Smooth muscle cell (in vitro differentiated cells): Measurements from ENCODE around the gene SLC44A4. TPM values are rescaled to one million over a fixed set of nuclear protein-coding genes. Genes with fewer than 3 reads are reported as not detected.

Experiments
- DNase-seq: peaks from one replicate; lab custom pipeline; 2025; ENCODE audit not compliant: unreplicated experiment; lab: John Stamatoyannopoulos, UW
- H2AFZ ChIP-seq: fragments of 200-600 bp; sonication (generic); 2 replicates; pipeline ENCODE4 v1.6.0; 2016; ENCODE audit warnings: antibody characterized with exemption, low read depth, mild to moderate bottlenecking
- H3F3A ChIP-seq: fragments of 200-600 bp; sonication (generic); 2 replicates; pipeline ENCODE4 v1.6.0; 2017; ENCODE audit warnings: antibody characterized with exemption, low read depth
- H3K27ac ChIP-seq: fragments of 200-600 bp; sonication (generic); 2 replicates; pipeline ENCODE4 v1.5.1; 2016; ENCODE audit warnings: low read depth, mild to moderate bottlenecking
- H3K27me3 ChIP-seq: fragments of 200-600 bp; sonication (generic); 2 replicates; pipeline ENCODE4 v1.6.1; 2016; ENCODE audit warnings: low read depth, mild to moderate bottlenecking
- H3K36me3 ChIP-seq: fragments of 200-600 bp; sonication (generic); 2 replicates; pipeline ENCODE4 v1.5.1; 2016; ENCODE audit warnings: low read depth
- H3K4me1 ChIP-seq: fragments of 200-600 bp; sonication (generic); 2 replicates; pipeline ENCODE4 v1.5.1; 2016; ENCODE audit warnings: low read depth
- H3K4me2 ChIP-seq: fragments of 200-600 bp; sonication (generic); 2 replicates; pipeline ENCODE4 v1.6.0; 2016; ENCODE audit warnings: mild to moderate bottlenecking
- H3K4me3 ChIP-seq: fragments of 200-600 bp; sonication (generic); 2 replicates; pipeline ENCODE4 v1.5.1; 2016; ENCODE audit warnings: mild to moderate bottlenecking
- H3K79me2 ChIP-seq: fragments of 200-600 bp; sonication (generic); 2 replicates; pipeline ENCODE4 v1.6.0; 2016; ENCODE audit warnings: low read depth, mild to moderate bottlenecking
- H3K9ac ChIP-seq: fragments of 200-600 bp; sonication (generic); 2 replicates; pipeline ENCODE4 v1.6.0; 2016; ENCODE audit warnings: low read depth
- H3K9me3 ChIP-seq: fragments of 200-600 bp; sonication (generic); replicated peaks from 2 replicates; pipeline ENCODE4 v1.5.1; 2016; ENCODE audit warnings: low read depth
- H4K20me1 ChIP-seq: fragments of 200-600 bp; sonication (generic); 2 replicates; pipeline ENCODE4 v1.6.0; 2016; ENCODE audit warnings: low read depth
- CTCF ChIP-seq: fragments of 200-600 bp; sonication (generic); IDR thresholded peaks from 2 replicates; pipeline ENCODE4 v1.5.1; 2017; ENCODE audit warnings: borderline replicate concordance, mild to moderate bottlenecking, antibody characterized with exemption; ENCODE audit not compliant: insufficient read depth, poor library complexity, severe bottlenecking
- WGBS: methylation state at CpG from one replicate; pipeline ENCODE4 v1.1.7; 2016; ENCODE audit warnings: low lambda C conversion rate; 5-methylcytosine and 5-hydroxymethylcytosine counted together
- polyA plus RNA-seq: library from polyadenylated mRNA; unstranded; fragments of >200 nt; fragmentation: Nextera tagmentation; extraction: Ambion mirVana; gene quantifications from 2 replicates; pipeline ENCODE4 v1.2.1, GENCODE V29; 2016
- total RNA-seq: library from RNA; depleted of rRNA; stranded (reverse); fragments of >200 nt; gene quantifications from 2 replicates; pipeline ENCODE4 v1.2.3, GENCODE V29; 2014

SLC44A4 gene
- total and polyA plus RNA-seq, 2 experiments from 2014 or later, result 0.30 to 0.85 TPM

GRCh38 chr6:31881136-31881859 lies 2.5 kb upstream of the SLC44A4 start:
- no peak overlapping the region for H3K27ac ChIP-seq
- no peaks in the 10 kb centered on the region for H3K27me3 ChIP-seq
- no peaks in the 10 kb centered on the region for H3F3A ChIP-seq
- no peak overlapping the region for H3K9ac ChIP-seq
- H3K4me3 ChIP-seq, result no peak overlapping the region
- H3K36me3 ChIP-seq, result no peaks in the 10 kb centered on the region
- no peak for TF ChIP-seq CTCF
- H3K4me2 ChIP-seq, result no peak overlapping the region
- H2AFZ ChIP-seq, result no peak overlapping the region
- no peaks in the 10 kb centered on the region for H3K9me3 ChIP-seq
- no peaks in the 10 kb centered on the region for H4K20me1 ChIP-seq
- no peak for DNase-seq
- H3K4me1 ChIP-seq, result no peaks in the 10 kb centered on the region
- no peaks in the 10 kb centered on the region for H3K79me2 ChIP-seq
- WGBS, result 87% methylated on average over 9 of the region's 9 CpGs

- Histone ChIP-seq H3K4me3 (no peak overlapping the region), H3K36me3 (no peaks in the 10 kb centered on the region), H4K20me1 (no peaks in the 10 kb centered on the region), H2AFZ (no peak overlapping the region), H3K4me2 (no peak overlapping the region), H3K79me2 (no peaks in the 10 kb centered on the region), H3F3A (no peaks in the 10 kb centered on the region), H3K27ac (no peak overlapping the region), H3K9me3 (no peaks in the 10 kb centered on the region), H3K9ac (no peak overlapping the region), H3K4me1 (no peaks in the 10 kb centered on the region), H3K27me3 (no peaks in the 10 kb centered on the region)
- no peak for DNase-seq
- WGBS, result 94% methylated on average over 10 of the region's 10 CpGs
- TF ChIP-seq CTCF, result no peak
Measured at GRCh38 chr6:31880616-31881015, 1.8 kb upstream of the SLC44A4 start.

GRCh38 chr6:31879901-31880300 lies 1.1 kb upstream of the SLC44A4 start:
- H3K27me3 ChIP-seq, result no peaks in the 10 kb centered on the region
- TF ChIP-seq CTCF, result no peak
- no peak for DNase-seq
- no peaks in the 10 kb centered on the region for H3K79me2 ChIP-seq
- no peak overlapping the region for H3K9ac ChIP-seq
- no peaks in the 10 kb centered on the region for H3K36me3 ChIP-seq
- H3K4me1 ChIP-seq, result no peaks in the 10 kb centered on the region
- 91% methylated on average over 10 of the region's 10 CpGs for WGBS
- H3K9me3 ChIP-seq, result no peaks in the 10 kb centered on the region
- H3F3A ChIP-seq, result no peaks in the 10 kb centered on the region
- H4K20me1 ChIP-seq, result no peaks in the 10 kb centered on the region
- no peak overlapping the region for H3K4me2 ChIP-seq
- no peak overlapping the region for H3K4me3 ChIP-seq
- no peak overlapping the region for H3K27ac ChIP-seq
- H2AFZ ChIP-seq, result no peak overlapping the region

GRCh38 chr6:31879143-31879542 lies 346 bp upstream of the SLC44A4 start:
- no peak for TF ChIP-seq CTCF
- H3K36me3 ChIP-seq, result no peaks in the 10 kb centered on the region
- no peak overlapping the region for H3K9ac ChIP-seq
- 87% methylated on average over 13 of the region's 13 CpGs for WGBS
- no peaks in the 10 kb centered on the region for H3K4me1 ChIP-seq
- H2AFZ ChIP-seq, result no peak overlapping the region
- H3K27ac ChIP-seq, result no peak overlapping the region
- no peak overlapping the region for H3K4me3 ChIP-seq
- no peaks in the 10 kb centered on the region for H4K20me1 ChIP-seq
- no peaks in the 10 kb centered on the region for H3K9me3 ChIP-seq
- no peak for DNase-seq
- H3K4me2 ChIP-seq, result no peak overlapping the region
- no peaks in the 10 kb centered on the region for H3K27me3 ChIP-seq
- no peaks in the 10 kb centered on the region for H3F3A ChIP-seq
- H3K79me2 ChIP-seq, result no peaks in the 10 kb centered on the region
